GM19240 (cell line): ENCODE results near the gene SPACA6.

Experiments
- DNase-seq: peaks from one replicate; pipeline ENCODE4 v3.0.0; 2011; ENCODE audit warnings: low spot score; ENCODE audit not compliant: insufficient read length

SPACA6 gene

GRCh38 chr19:51688671-51689571, 4.2 kb upstream of the SPACA6 start:
- no peak for DNase-seq

GRCh38 chr19:51689751-51690453, 3.2 kb upstream of the SPACA6 start:
- DNase-seq: no peak

GRCh38 chr19:51690454-51691073, 2.6 kb upstream of the SPACA6 start:
- no peak for DNase-seq

GRCh38 chr19:51691074-51691583, 2.0 kb upstream of the SPACA6 start:
- DNase-seq: no peak

GRCh38 chr19:51691584-51692428, 1.3 kb upstream of the SPACA6 start:
- DNase-seq: no peak

- no peak for DNase-seq
Observed at GRCh38 chr19:51692468-51692867, 662 bp upstream of the SPACA6 start.

GRCh38 chr19:51693819-51694218, 689 bp downstream of the SPACA6 start:
- DNase-seq: no peak

- DNase-seq: no peak
Observed at GRCh38 chr19:51694318-51695085, 1.4 kb downstream of the SPACA6 start.

GRCh38 chr19:51695088-51695487, 2.0 kb downstream of the SPACA6 start:
- DNase-seq: no peak

- DNase-seq: no peak
Observed at GRCh38 chr19:51695702-51696315, 2.7 kb downstream of the SPACA6 start.

- no peak for DNase-seq
Observed at GRCh38 chr19:51696606-51697005, 3.5 kb downstream of the SPACA6 start.

- DNase-seq: no peak
Observed at GRCh38 chr19:51697169-51697776, 4.1 kb downstream of the SPACA6 start.

GRCh38 chr19:51698296-51698695, 5.2 kb downstream of the SPACA6 start:
- DNase-seq: no peak

- no peak for DNase-seq
Observed at GRCh38 chr19:51699170-51699569, 6.0 kb downstream of the SPACA6 start.

GRCh38 chr19:51701468-51702100, 8.5 kb downstream of the SPACA6 start:
- no peak for DNase-seq

- no peak for DNase-seq
Observed at GRCh38 chr19:51702103-51702824, 9.1 kb downstream of the SPACA6 start.

- DNase-seq: no peak
Observed at GRCh38 chr19:51702825-51703574, 9.9 kb downstream of the SPACA6 start.
